HepG2 (cell line): ENCODE results near the gene OSCP1. TPM values are rescaled to one million over a fixed set of nuclear protein-coding genes. Genes with fewer than 3 reads are reported as not detected.
A peak's percentile ranks its signal among the peaks of the same experiment; 100 is the strongest.

Source experiments
- ATAC-seq: fragments of 200-7000 bp; cut with Tn5 transposase; 3 replicates; pipeline ENCODE4 v1.9.1; 2020; ENCODE audit warnings: mild to moderate bottlenecking, moderate library complexity
- BruUV-seq: library from RNA; stranded (reverse); fragments of 400-500 nt; replicated peaks from 2 replicates; lab custom pipeline; 2021; lab: Mats Ljungman, UMichigan
- CTCF ChIA-PET: fragments of 300-600 bp; formaldehyde crosslinking; extraction: SDS; loops from one replicate; lab custom pipeline; 2021; ENCODE audit warnings: low total read pairs, inconsistent platforms, low intra/inter-chr PET ratio; lab: Yijun Ruan, JAX
- POLR2A ChIA-PET: fragments of 350-600 bp; sonication (Branson Sonifier 250); formaldehyde crosslinking; loops from one replicate; lab custom pipeline; 2020; ENCODE audit warnings: antibody characterized with exemption, inconsistent platforms; lab: Yijun Ruan, JAX
- DNase-seq: peaks from one replicate; pipeline ENCODE4 v3.0.0-alpha.2; 2015; ENCODE audit warnings: low spot score
- FAIRE-seq: peaks from 3 replicates; lab custom pipeline; 2011; peaks lifted over from hg19 to GRCh38; lab: Jason Lieb, UNC
- H2AFZ ChIP-seq: one replicate; pipeline ENCODE4 v1.6.1; 2011; ENCODE audit warnings: low read length, inconsistent platforms
- H3K27ac ChIP-seq: fragments of 300-600 bp; 3 replicates; pipeline ENCODE4 v1.8.0; 2011; ENCODE audit warnings: mixed run types, mild to moderate bottlenecking, mixed read lengths, low read length, inconsistent platforms; ENCODE audit not compliant: insufficient read depth; ENCODE audit errors: extremely low read length
- H3K27me3 ChIP-seq, 2 experiments: fragments of 200-600 bp in 1 of 2; 2 replicates in 1 of 2; 3 replicates in 1 of 2; pipeline versions ENCODE4 v1.6.0 to v1.8.0; 2011; ENCODE audit warnings: low read length in 2 of 2, mild to moderate bottlenecking in 2 of 2, moderate library complexity in 2 of 2, inconsistent platforms in 1 of 2; ENCODE audit not compliant: insufficient read depth in 2 of 2, control insufficient read depth in 1 of 2
- H3K36me3 ChIP-seq, 2 experiments: fragments of 200-600 bp in 1 of 2; replicated peaks in 1 of 2; 2 replicates in 1 of 2; 3 replicates in 1 of 2; pipeline versions ENCODE4 v1.5.1 to v1.8.0; 2011; ENCODE audit warnings: low read length in 2 of 2, inconsistent platforms in 1 of 2; ENCODE audit not compliant: insufficient read depth in 2 of 2, control insufficient read depth in 1 of 2
- H3K4me1 ChIP-seq: 2 replicates; pipeline ENCODE4 v1.5.1; 2012; ENCODE audit warnings: low read length, inconsistent platforms; ENCODE audit not compliant: insufficient read depth
- H3K4me2 ChIP-seq: 2 replicates; pipeline ENCODE4 v1.6.0; 2011; ENCODE audit warnings: low read depth, low read length, inconsistent platforms
- H3K4me3 ChIP-seq, 3 experiments: fragments of 200-600 bp in 1 of 3; sonication (generic), shearing (Covaris generic) in 1 of 3; replicated peaks in 1 of 3; 2 replicates each; pipeline ENCODE4 v1.5.1; 2011 to 2016; ENCODE audit warnings: low read length in 3 of 3, inconsistent platforms in 2 of 3, low read depth in 2 of 3, mild to moderate bottlenecking in 2 of 3, control low read depth in 1 of 3, mixed read lengths in 1 of 3; ENCODE audit not compliant: insufficient read depth in 1 of 3
- H3K79me2 ChIP-seq: one replicate; pipeline ENCODE4 v1.6.1; 2011; ENCODE audit warnings: low read length, inconsistent platforms; ENCODE audit not compliant: insufficient read depth
- H3K9ac ChIP-seq: 2 replicates; pipeline ENCODE4 v1.6.0; 2011; ENCODE audit warnings: mild to moderate bottlenecking, low read depth, low read length, inconsistent platforms; ENCODE audit not compliant: insufficient read depth
- H3K9me3 ChIP-seq: 2 replicates; pipeline ENCODE4 v1.5.1; 2012; ENCODE audit warnings: mild to moderate bottlenecking, low read length
- H4K20me1 ChIP-seq: 2 replicates; pipeline ENCODE4 v1.6.0; 2011; ENCODE audit warnings: inconsistent platforms, mild to moderate bottlenecking, low read length, moderate library complexity; ENCODE audit not compliant: insufficient read depth
- FOXM1 ChIP-seq: sonication (generic); formaldehyde crosslinking; IDR thresholded peaks from 2 replicates; pipeline ENCODE4 v1.5.0; 2020; ENCODE audit warnings: missing genetic modification reagents
- KLF13 ChIP-seq: sonication (generic); formaldehyde crosslinking; IDR thresholded peaks from 2 replicates; pipeline ENCODE4 v1.4.0; 2020; ENCODE audit warnings: mild to moderate bottlenecking, missing genetic modification reagents
- NBN ChIP-seq: fragments of 450-650 bp; conservative IDR thresholded peaks from 2 replicates; pipeline ENCODE4 v1.6.1; 2017
- TBX3 ChIP-seq: fragments of 450-650 bp; IDR thresholded peaks from 2 replicates; pipeline ENCODE4 v1.6.1; 2017; ENCODE audit warnings: antibody characterized with exemption, mild to moderate bottlenecking, inconsistent platforms, borderline replicate concordance
- TCF7 ChIP-seq: sonication (generic); IDR thresholded peaks from 2 replicates; pipeline ENCODE4 v1.6.1; 2016; ENCODE audit warnings: antibody characterized with exemption, low read depth
- THYN1 ChIP-seq: sonication (generic); formaldehyde crosslinking; IDR thresholded peaks from 2 replicates; pipeline ENCODE4 v1.8.1; 2023; ENCODE audit warnings: low read depth, mild to moderate bottlenecking, moderate library complexity, missing genetic modification reagents, borderline replicate concordance
- ZNF878 ChIP-seq: sonication (generic); formaldehyde crosslinking; IDR thresholded peaks from 2 replicates; pipeline ENCODE4 v1.8.1; 2023; ENCODE audit warnings: mild to moderate bottlenecking, missing genetic modification reagents, moderate library complexity
- ZNF879 ChIP-seq: sonication (generic); formaldehyde crosslinking; IDR thresholded peaks from 2 replicates; pipeline ENCODE4 v1.8.1; 2023; ENCODE audit warnings: missing genetic modification reagents
- WGBS: methylation state at CpG from one replicate; pipeline ENCODE4 v1.1.6; 2017; ENCODE audit warnings: low lambda C conversion rate; 5-methylcytosine and 5-hydroxymethylcytosine counted together
- in situ Hi-C: cut with HindIII; loops from 2 replicates; pipeline ENCODE4 v1.10.0; 2017; ENCODE audit warnings: low pct_unique_long_range_greater_than_20kb; ENCODE audit not compliant: extremely low pct_ligation_motif_present
- intact Hi-C: fragments of 100-400 bp; cut with micrococcal nuclease; formaldehyde crosslinking; loops from one replicate; pipeline ENCODE4 v1.10.0; 2022; ENCODE audit not compliant: unreplicated experiment
- polyA plus RNA-seq, 8 experiments: library from polyadenylated mRNA; depleted of rRNA in 3 of 8; stranded (reverse) in 7 of 8; unstranded in 1 of 8; fragments of >200 nt; fragmentation: Illumina TruSeq in 4 of 8; extraction: Trizol in 4 of 8; gene quantifications; 2 replicates each; pipeline versions ENCODE4 v1.2.1 to v1.2.3, GENCODE V29; 2011 to 2016; ENCODE audit warnings: low read depth in 4 of 8, missing spikeins in 1 of 8, mixed read lengths in 1 of 8; ENCODE audit not compliant: insufficient read depth in 1 of 8
- total RNA-seq, 5 experiments: library from RNA; depleted of rRNA; stranded (reverse); fragments of >200 nt; fragmentation: Illumina TruSeq; extraction: Trizol; gene quantifications; 2 replicates each; pipeline ENCODE4 v1.2.3, GENCODE V29; 2016; ENCODE audit warnings: low read depth in 1 of 5
- TF ChIP-seq, protein P1 (sequence below): sonication (generic); formaldehyde crosslinking; IDR thresholded peaks from 2 replicates; pipeline ENCODE4 v1.5.0; 2020; ENCODE audit warnings: mild to moderate bottlenecking, missing genetic modification reagents, borderline replicate concordance
- TF ChIP-seq, protein P2 (sequence below): sonication (generic); formaldehyde crosslinking; IDR thresholded peaks from 2 replicates; pipeline ENCODE4 v1.9.0; 2021; ENCODE audit warnings: missing genetic modification reagents, mild to moderate bottlenecking, borderline replicate concordance

Gene OSCP1
- total and polyA plus RNA-seq, 2 of the 13 experiments (the other 11 are each of a cell fraction or from before 2014, with no cell fraction given) = 0.60 to 0.84 TPM

DNA sequence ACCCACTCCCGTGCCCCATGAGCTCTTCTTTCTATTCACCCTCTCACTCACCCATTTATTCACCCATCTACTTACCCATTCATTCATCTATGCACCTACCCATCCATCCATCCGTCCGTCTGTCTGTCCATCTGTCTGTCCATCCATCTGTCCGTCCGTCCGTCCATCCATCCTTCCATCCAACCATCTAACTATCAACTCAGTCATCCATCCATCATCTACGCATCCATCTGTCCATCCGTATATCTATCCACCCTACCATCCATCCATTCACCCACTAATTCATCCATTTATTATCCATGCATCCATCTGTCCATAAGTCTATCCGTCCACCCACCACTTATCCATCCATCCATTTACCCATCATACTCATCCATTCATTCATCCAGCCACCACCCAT, 43.3 kb upstream of the OSCP1 start:
- H3K9ac ChIP-seq = no peak overlapping the region
- no peak overlapping the region for H3K27ac ChIP-seq
- in situ Hi-C loops = no loop called here
- H2AFZ ChIP-seq = no peak overlapping the region
- BruUV-seq = no TSS peak
- WGBS = 67% methylated on average over 9 of the region's 9 CpGs
- H3K4me3 ChIP-seq = no peak overlapping the region
- no peak for TF ChIP-seq THYN1 (CRISPR knock-in tag)
- 0 out of 2 replicates have a peak, but pooled peaks have one; percentile 27 for TF ChIP-seq NBN
- H3K36me3 ChIP-seq = no peaks in the 10 kb centered on the region
- no peak for FAIRE-seq
- no peaks in the 10 kb centered on the region for H3K9me3 ChIP-seq
- POLR2A ChIA-PET = no interaction called here
- ATAC-seq = no peak
- intact Hi-C loops = no loop called here
- no peak for DNase-seq
- peaks cover 28% of the 10 kb centered on the region for H3K4me1 ChIP-seq
- H3K79me2 ChIP-seq = no peaks in the 10 kb centered on the region
- H4K20me1 ChIP-seq = no peaks in the 10 kb centered on the region
- no peak overlapping the region for H3K4me2 ChIP-seq
- CTCF ChIA-PET = no interaction called here
- H3K27me3 ChIP-seq = no peaks in the 10 kb centered on the region

DNA sequence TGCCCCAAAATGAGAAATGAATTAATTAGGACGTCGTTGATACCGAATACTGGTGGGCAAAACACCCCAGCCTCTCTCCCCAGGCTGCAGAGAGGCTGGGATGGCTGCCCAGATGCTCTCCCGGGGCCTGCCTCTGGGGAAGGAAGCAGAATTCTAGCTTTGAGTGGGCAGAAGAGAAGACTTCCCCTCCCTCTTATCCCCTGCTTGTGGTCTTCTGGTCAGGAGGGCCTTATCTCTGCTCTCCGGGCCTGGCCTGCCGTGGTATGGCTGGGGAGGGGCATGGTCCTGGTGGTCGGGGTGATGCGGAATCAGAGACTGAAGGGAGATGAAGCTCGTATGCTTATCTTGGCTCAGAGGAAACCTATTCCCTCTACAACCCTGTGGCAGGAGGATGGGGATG, 42.2 kb upstream of the OSCP1 start:
- no peak overlapping the region for H2AFZ ChIP-seq
- no peaks in the 10 kb centered on the region for H3K79me2 ChIP-seq
- 23% methylated on average over 6 of the region's 9 CpGs for WGBS
- no peak for DNase-seq
- H3K4me2 ChIP-seq = peak overlapping the region; percentile 45; the same call in 1 of the 2 replicates
- intact Hi-C loops (no loop called here), in situ Hi-C loops (no loop called here)
- POLR2A ChIA-PET = no interaction called here
- FAIRE-seq = no peak
- no TSS peak for BruUV-seq
- no peak overlapping the region for H3K27ac ChIP-seq
- H4K20me1 ChIP-seq = no peaks in the 10 kb centered on the region
- CTCF ChIA-PET = no interaction called here
- no peak overlapping the region; a peak in 1 of 6 replicates for H3K4me3 ChIP-seq
- no peaks in the 10 kb centered on the region for H3K9me3 ChIP-seq
- no peaks in the 10 kb centered on the region for H3K27me3 ChIP-seq
- H3K9ac ChIP-seq = no peak overlapping the region
- no peaks in the 10 kb centered on the region for H3K36me3 ChIP-seq
- ATAC-seq = no peak
- H3K4me1 ChIP-seq = peaks cover 38% of the 10 kb centered on the region
- no peak for TF ChIP-seq TBX3
- no peak for TF ChIP-seq ZNF878
- TF ChIP-seq KLF13 = no peak
- no peak for TF ChIP-seq ZNF879
- TF ChIP-seq, protein P1, sequence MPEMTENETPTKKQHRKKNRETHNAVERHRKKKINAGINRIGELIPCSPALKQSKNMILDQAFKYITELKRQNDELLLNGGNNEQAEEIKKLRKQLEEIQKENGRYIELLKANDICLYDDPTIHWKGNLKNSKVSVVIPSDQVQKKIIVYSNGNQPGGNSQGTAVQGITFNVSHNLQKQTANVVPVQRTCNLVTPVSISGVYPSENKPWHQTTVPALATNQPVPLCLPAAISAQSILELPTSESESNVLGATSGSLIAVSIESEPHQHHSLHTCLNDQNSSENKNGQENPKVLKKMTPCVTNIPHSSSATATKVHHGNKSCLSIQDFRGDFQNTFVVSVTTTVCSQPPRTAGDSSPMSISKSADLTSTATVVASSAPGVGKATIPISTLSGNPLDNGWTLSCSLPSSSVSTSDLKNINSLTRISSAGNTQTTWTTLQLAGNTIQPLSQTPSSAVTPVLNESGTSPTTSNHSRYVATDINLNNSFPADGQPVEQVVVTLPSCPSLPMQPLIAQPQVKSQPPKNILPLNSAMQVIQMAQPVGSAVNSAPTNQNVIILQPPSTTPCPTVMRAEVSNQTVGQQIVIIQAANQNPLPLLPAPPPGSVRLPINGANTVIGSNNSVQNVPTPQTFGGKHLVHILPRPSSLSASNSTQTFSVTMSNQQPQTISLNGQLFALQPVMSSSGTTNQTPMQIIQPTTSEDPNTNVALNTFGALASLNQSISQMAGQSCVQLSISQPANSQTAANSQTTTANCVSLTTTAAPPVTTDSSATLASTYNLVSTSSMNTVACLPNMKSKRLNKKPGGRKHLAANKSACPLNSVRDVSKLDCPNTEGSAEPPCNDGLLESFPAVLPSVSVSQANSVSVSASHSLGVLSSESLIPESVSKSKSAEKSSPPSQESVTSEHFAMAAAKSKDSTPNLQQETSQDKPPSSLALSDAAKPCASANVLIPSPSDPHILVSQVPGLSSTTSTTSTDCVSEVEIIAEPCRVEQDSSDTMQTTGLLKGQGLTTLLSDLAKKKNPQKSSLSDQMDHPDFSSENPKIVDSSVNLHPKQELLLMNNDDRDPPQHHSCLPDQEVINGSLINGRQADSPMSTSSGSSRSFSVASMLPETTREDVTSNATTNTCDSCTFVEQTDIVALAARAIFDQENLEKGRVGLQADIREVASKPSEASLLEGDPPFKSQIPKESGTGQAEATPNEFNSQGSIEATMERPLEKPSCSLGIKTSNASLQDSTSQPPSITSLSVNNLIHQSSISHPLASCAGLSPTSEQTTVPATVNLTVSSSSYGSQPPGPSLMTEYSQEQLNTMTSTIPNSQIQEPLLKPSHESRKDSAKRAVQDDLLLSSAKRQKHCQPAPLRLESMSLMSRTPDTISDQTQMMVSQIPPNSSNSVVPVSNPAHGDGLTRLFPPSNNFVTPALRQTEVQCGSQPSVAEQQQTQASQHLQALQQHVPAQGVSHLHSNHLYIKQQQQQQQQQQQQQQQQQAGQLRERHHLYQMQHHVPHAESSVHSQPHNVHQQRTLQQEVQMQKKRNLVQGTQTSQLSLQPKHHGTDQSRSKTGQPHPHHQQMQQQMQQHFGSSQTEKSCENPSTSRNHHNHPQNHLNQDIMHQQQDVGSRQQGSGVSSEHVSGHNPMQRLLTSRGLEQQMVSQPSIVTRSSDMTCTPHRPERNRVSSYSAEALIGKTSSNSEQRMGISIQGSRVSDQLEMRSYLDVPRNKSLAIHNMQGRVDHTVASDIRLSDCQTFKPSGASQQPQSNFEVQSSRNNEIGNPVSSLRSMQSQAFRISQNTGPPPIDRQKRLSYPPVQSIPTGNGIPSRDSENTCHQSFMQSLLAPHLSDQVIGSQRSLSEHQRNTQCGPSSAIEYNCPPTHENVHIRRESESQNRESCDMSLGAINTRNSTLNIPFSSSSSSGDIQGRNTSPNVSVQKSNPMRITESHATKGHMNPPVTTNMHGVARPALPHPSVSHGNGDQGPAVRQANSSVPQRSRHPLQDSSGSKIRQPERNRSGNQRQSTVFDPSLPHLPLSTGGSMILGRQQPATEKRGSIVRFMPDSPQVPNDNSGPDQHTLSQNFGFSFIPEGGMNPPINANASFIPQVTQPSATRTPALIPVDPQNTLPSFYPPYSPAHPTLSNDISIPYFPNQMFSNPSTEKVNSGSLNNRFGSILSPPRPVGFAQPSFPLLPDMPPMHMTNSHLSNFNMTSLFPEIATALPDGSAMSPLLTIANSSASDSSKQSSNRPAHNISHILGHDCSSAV = no peak
- TF ChIP-seq, protein P2, sequence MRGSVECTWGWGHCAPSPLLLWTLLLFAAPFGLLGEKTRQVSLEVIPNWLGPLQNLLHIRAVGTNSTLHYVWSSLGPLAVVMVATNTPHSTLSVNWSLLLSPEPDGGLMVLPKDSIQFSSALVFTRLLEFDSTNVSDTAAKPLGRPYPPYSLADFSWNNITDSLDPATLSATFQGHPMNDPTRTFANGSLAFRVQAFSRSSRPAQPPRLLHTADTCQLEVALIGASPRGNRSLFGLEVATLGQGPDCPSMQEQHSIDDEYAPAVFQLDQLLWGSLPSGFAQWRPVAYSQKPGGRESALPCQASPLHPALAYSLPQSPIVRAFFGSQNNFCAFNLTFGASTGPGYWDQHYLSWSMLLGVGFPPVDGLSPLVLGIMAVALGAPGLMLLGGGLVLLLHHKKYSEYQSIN = no peak
- TF ChIP-seq TCF7 = no peak
- no peak for TF ChIP-seq FOXM1 (CRISPR knock-in tag)
